Fibroblast of lung (primary cell): ENCODE data around the gene ANO6. TPM values are rescaled to one million over a fixed set of nuclear protein-coding genes. Genes with fewer than 3 reads are reported as not detected.

Experiments
- DNase-seq, 2 donors: peaks; one replicate each; pipeline versions ENCODE4 v3.0.0 to v3.0.0-alpha.2; 2010; ENCODE audit warnings: low read depth in 2 of 2
- H2AFZ ChIP-seq: 2 replicates; pipeline ENCODE4 v1.5.1; 2012; ENCODE audit warnings: low read length, control low read depth, inconsistent platforms
- H3K27ac ChIP-seq: 2 replicates; pipeline ENCODE4 v1.5.1; 2011; ENCODE audit warnings: low read length, control low read depth; ENCODE audit not compliant: insufficient read depth
- H3K27me3 ChIP-seq: 2 replicates; pipeline ENCODE4 v1.5.1; 2011; ENCODE audit warnings: mild to moderate bottlenecking, low read length; ENCODE audit not compliant: control insufficient read depth, insufficient read depth
- H3K36me3 ChIP-seq: 2 replicates; pipeline ENCODE4 v1.5.1; 2011; ENCODE audit warnings: low read length; ENCODE audit not compliant: control insufficient read depth, insufficient read depth
- H3K4me1 ChIP-seq: 2 replicates; pipeline ENCODE4 v1.5.1; 2011; ENCODE audit warnings: low read length; ENCODE audit not compliant: control insufficient read depth, insufficient read depth; ENCODE audit errors: extremely low read depth
- H3K4me2 ChIP-seq: 2 replicates; pipeline ENCODE4 v1.5.1; 2011; ENCODE audit warnings: low read length, control low read depth; ENCODE audit not compliant: insufficient read depth; ENCODE audit errors: extremely low read depth
- H3K4me3 ChIP-seq, 4 experiments: fragments of 200-600 bp in 1 of 4; sonication (generic) in 1 of 4; replicated peaks in 1 of 4; 2 replicates each; pipeline ENCODE4 v1.5.1; 2011 to 2016; ENCODE audit warnings: low read length in 4 of 4, low read depth in 3 of 4, mild to moderate bottlenecking in 3 of 4, control low read depth in 2 of 4, inconsistent platforms in 1 of 4, mixed read lengths in 1 of 4; ENCODE audit not compliant: insufficient read depth in 1 of 4; ENCODE audit errors: control extremely low read depth in 1 of 4
- H3K79me2 ChIP-seq: 2 replicates; pipeline ENCODE4 v1.5.1; 2012; ENCODE audit warnings: mild to moderate bottlenecking, low read length, inconsistent platforms; ENCODE audit not compliant: control insufficient read depth, insufficient read depth
- H3K9ac ChIP-seq: 2 replicates; pipeline ENCODE4 v1.5.1; 2011; ENCODE audit warnings: mild to moderate bottlenecking, low read length, control low read depth; ENCODE audit not compliant: insufficient read depth
- H3K9me3 ChIP-seq: 2 replicates; pipeline ENCODE4 v1.5.1; 2012; ENCODE audit warnings: low read depth, low read length; ENCODE audit not compliant: control insufficient read depth, insufficient read depth
- H4K20me1 ChIP-seq: 2 replicates; pipeline ENCODE4 v1.5.1; 2011; ENCODE audit warnings: low read length; ENCODE audit not compliant: control insufficient read depth, insufficient read depth; ENCODE audit errors: extremely low read depth
- EZH2 ChIP-seq: IDR thresholded peaks from 2 replicates; pipeline ENCODE4 v1.5.1; 2012; ENCODE audit warnings: low read length, control low read depth, mild to moderate bottlenecking; ENCODE audit errors: missing control alignments
- polyA plus RNA-seq, 2 donors: library from polyadenylated mRNA; depleted of rRNA in 1 of 2; stranded (reverse) in 1 of 2; unstranded in 1 of 2; fragments of >200 nt; gene quantifications; 2 replicates each; pipeline ENCODE4 v1.2.1, GENCODE V29; 2011 to 2012; ENCODE audit warnings: missing spikeins in 1 of 2
- total RNA-seq: library from RNA; depleted of rRNA; stranded (reverse); fragments of >200 nt; gene quantifications from 2 replicates; pipeline ENCODE4 v1.2.1, GENCODE V29; 2014
- TF ChIP-seq, protein P1 (sequence below), 2 donors: IDR thresholded peaks in 1 of 2; conservative IDR thresholded peaks in 1 of 2; 1 replicate in 1 of 2; 2 replicates in 1 of 2; pipeline ENCODE4 v1.5.1; 2011 to 2012; ENCODE audit warnings: low read length in 2 of 2, control low read depth in 1 of 2, inconsistent platforms in 1 of 2, low read depth in 1 of 2, mild to moderate bottlenecking in 1 of 2

The ANO6 gene
- total and polyA plus RNA-seq, 2 donors (not counting 1 experiment from before 2014, with no cell fraction given), result 59.1 to 69.1 TPM

GRCh38 chr12:45263587-45263986 is 47.7 kb downstream of the ANO6 start:
- Histone ChIP-seq H3K9ac (no peak overlapping the region), H3K4me1 (peaks cover 8% of the 10 kb centered on the region), H3K9me3 (no peaks in the 10 kb centered on the region), H3K36me3 (no peaks in the 10 kb centered on the region), H3K4me2 (no peak overlapping the region), H4K20me1 (no peaks in the 10 kb centered on the region), H3K27me3 (no peaks in the 10 kb centered on the region), H3K4me3 (no peak overlapping the region), H3K79me2 (peaks cover 14% of the 10 kb centered on the region), H2AFZ (no peak overlapping the region), H3K27ac (no peak overlapping the region)
- no peak for DNase-seq
- TF ChIP-seq, protein P1, sequence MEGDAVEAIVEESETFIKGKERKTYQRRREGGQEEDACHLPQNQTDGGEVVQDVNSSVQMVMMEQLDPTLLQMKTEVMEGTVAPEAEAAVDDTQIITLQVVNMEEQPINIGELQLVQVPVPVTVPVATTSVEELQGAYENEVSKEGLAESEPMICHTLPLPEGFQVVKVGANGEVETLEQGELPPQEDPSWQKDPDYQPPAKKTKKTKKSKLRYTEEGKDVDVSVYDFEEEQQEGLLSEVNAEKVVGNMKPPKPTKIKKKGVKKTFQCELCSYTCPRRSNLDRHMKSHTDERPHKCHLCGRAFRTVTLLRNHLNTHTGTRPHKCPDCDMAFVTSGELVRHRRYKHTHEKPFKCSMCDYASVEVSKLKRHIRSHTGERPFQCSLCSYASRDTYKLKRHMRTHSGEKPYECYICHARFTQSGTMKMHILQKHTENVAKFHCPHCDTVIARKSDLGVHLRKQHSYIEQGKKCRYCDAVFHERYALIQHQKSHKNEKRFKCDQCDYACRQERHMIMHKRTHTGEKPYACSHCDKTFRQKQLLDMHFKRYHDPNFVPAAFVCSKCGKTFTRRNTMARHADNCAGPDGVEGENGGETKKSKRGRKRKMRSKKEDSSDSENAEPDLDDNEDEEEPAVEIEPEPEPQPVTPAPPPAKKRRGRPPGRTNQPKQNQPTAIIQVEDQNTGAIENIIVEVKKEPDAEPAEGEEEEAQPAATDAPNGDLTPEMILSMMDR (conservative IDR thresholded peaks at IDR 0.05 in 1 of 2, IDR thresholded peaks at IDR 0.05 in 1 of 2; ENCODE audit: low read depth in 1 of 2, low read length in 2 of 2), result no peak
- no peak for TF ChIP-seq EZH2

DNA sequence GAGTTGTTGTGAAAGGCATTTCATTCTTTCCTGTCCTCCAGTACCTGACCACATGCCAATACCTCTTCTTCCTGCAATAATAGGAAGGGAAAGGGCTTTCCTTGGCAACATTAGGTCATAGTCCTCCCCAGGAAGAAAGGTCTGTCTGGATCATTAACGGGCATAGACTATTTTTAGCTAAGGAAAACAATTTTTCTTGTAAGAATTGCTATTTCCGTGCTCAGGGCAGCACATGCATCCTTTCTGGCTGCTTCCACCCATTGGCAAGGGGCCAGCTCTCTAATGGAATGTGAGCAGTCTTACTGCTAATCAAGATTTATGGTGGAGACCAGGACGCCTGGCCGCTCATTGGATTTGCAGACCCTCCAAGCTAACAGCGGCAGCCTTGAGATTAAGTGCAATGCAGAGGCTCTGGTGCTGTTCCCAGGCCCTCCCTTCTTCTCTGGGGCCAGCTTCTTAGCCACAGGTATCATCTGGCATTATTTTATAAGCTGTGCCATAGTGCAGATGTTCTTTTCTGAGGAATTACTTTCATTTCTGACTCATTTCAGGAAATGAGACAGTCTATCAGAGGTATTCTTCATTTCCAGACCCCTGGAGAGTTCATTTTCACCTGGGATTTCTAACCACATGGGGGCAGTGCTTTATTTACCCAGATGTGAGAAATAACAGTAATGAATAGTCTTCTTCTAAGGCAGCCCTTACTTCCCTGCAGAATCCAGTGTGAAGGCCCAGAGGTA is 52.9 kb downstream of the ANO6 start:
- H4K20me1 ChIP-seq, result no peaks in the 10 kb centered on the region
- no peak overlapping the region for H3K9ac ChIP-seq
- H3K4me1 ChIP-seq, result peaks cover 13% of the 10 kb centered on the region
- peak; percentile 82 to 95 for DNase-seq
- H3K79me2 ChIP-seq, result peaks cover 11% of the 10 kb centered on the region
- no peak for TF ChIP-seq EZH2
- TF ChIP-seq, protein P1 (conservative IDR thresholded peaks at IDR 0.05 in 1 of 2, IDR thresholded peaks at IDR 0.05 in 1 of 2; ENCODE audit: low read depth in 1 of 2, low read length in 2 of 2), result peak; percentile 44 to 47
- H3K27me3 ChIP-seq, result no peaks in the 10 kb centered on the region
- H3K4me2 ChIP-seq, result peak overlapping the region; percentile 78
- H2AFZ ChIP-seq, result no peak overlapping the region
- peak overlapping the region; percentile 13 for H3K27ac ChIP-seq
- peak overlapping the region in 1 of 4 experiments; percentile 5 for H3K4me3 ChIP-seq
- H3K36me3 ChIP-seq, result no peaks in the 10 kb centered on the region
- H3K9me3 ChIP-seq, result no peaks in the 10 kb centered on the region

- Histone ChIP-seq H3K4me3 (no peak overlapping the region), H3K4me2 (peak overlapping the region; percentile 78)
- DNase-seq, result no peak
Observed at GRCh38 chr12:45269412-45269751, 53.5 kb downstream of the ANO6 start.

More at GRCh38 chr12:45269412-45269751, 53.5 kb downstream of the ANO6 start:
- Histone ChIP-seq H3K27me3 (no peaks in the 10 kb centered on the region), H4K20me1 (no peaks in the 10 kb centered on the region), H3K9me3 (no peaks in the 10 kb centered on the region), H3K4me1 (peaks cover 17% of the 10 kb centered on the region), H2AFZ (no peak overlapping the region), H3K27ac (peak overlapping the region; percentile 13), H3K79me2 (peaks cover 11% of the 10 kb centered on the region), H3K9ac (no peak overlapping the region), H3K36me3 (no peaks in the 10 kb centered on the region)
- no peak for TF ChIP-seq EZH2
- TF ChIP-seq, protein P1 (conservative IDR thresholded peaks at IDR 0.05 in 1 of 2, IDR thresholded peaks at IDR 0.05 in 1 of 2; ENCODE audit: low read depth in 1 of 2, low read length in 2 of 2), result no peak
